Gastrocnemius medialis (tissue), 4 donors: ENCODE results near the gene FYB1. TPM values are rescaled to one million over a fixed set of nuclear protein-coding genes. Genes with fewer than 3 reads are reported as not detected.

ENCODE experiments used
- ATAC-seq, 2 donors: fragments of 150-250 bp; one replicate each; pipeline ENCODE4 v1.9.1; 2016
- DNase-seq, 2 donors: peaks; one replicate each; pipeline ENCODE4 v3.0.0-alpha.2; 2019
- H3K27ac ChIP-seq, 4 donors: fragments of 200-600 bp; sonication (generic); 1 replicate in 1 of 4; 2 replicates in 3 of 4; pipeline ENCODE4 v1.5.1; 2016 to 2018; ENCODE audit warnings: mild to moderate bottlenecking in 2 of 4, moderate library complexity in 1 of 4
- H3K27me3 ChIP-seq, 3 donors: fragments of 200-600 bp; sonication (generic) in 2 of 3; 1 replicate in 1 of 3; 2 replicates in 2 of 3; pipeline versions ENCODE4 v1.5.1 to v1.6.0; 2016 to 2019; ENCODE audit warnings: mild to moderate bottlenecking in 1 of 3, moderate library complexity in 1 of 3
- H3K36me3 ChIP-seq, 2 donors: fragments of 200-600 bp; sonication (generic) in 1 of 2; one replicate each; pipeline ENCODE4 v1.5.1; 2017 to 2018
- H3K4me1 ChIP-seq, 2 donors: fragments of 200-600 bp; sonication (generic) in 1 of 2; one replicate each; pipeline ENCODE4 v1.5.1; 2016 to 2017; ENCODE audit warnings: mild to moderate bottlenecking in 2 of 2
- H3K4me3 ChIP-seq, 4 donors: fragments of 200-600 bp; sonication (generic) in 3 of 4; 1 replicate in 1 of 4; 2 replicates in 3 of 4; pipeline ENCODE4 v1.5.1; 2016 to 2019; ENCODE audit warnings: mild to moderate bottlenecking in 2 of 4
- H3K9me3 ChIP-seq, 3 donors: fragments of 200-600 bp; sonication (generic) in 2 of 3; 1 replicate in 1 of 3; 2 replicates in 2 of 3; pipeline ENCODE4 v1.5.1; 2016 to 2019
- CTCF ChIP-seq, 5 experiments: fragments of 450-650 bp in 3 of 5; fragments of 200-600 bp in 2 of 5; sonication (generic) in 2 of 5; IDR thresholded peaks in 4 of 5; conservative IDR thresholded peaks in 1 of 5; 1 replicate in 4 of 5; 2 replicates in 1 of 5; pipeline ENCODE4 v1.5.1; 2016 to 2019; ENCODE audit warnings: antibody characterized with exemption in 5 of 5, mild to moderate bottlenecking in 3 of 5, moderate library complexity in 3 of 5
- POLR2A ChIP-seq, 2 donors: fragments of 450-650 bp; IDR thresholded peaks; one replicate each; pipeline ENCODE4 v1.6.1; 2017; ENCODE audit warnings: antibody characterized with exemption in 2 of 2, mild to moderate bottlenecking in 2 of 2, moderate library complexity in 2 of 2
- in situ Hi-C, 4 donors: fragments of 200-750 bp; cut with MboI; loops; one replicate each; pipeline versions ENCODE4 v1.15.0 to v1.8.0; 2017; ENCODE audit warnings: low sequenced_read_pairs in 4 of 4
- intact Hi-C: fragments of 100-400 bp; cut with DNase I; formaldehyde crosslinking; loops from one replicate; pipeline ENCODE4 v1.15.1; 2023; ENCODE audit warnings: low total_unique reads
- total RNA-seq, 4 donors: library from RNA; depleted of rRNA; stranded (reverse); fragments of >200 nt; gene quantifications; one replicate each; pipeline versions ENCODE4 v1.1.0 to v1.2.3, GENCODE V29; 2016

The FYB1 gene
- total RNA-seq, 4 donors from 2014 or later: 1.1 to 5.6 (median 2.6) TPM

GRCh38 chr5:39092581-39093351 lies 126.6 kb downstream of the FYB1 start:
- no peak overlapping the region for H3K4me3 ChIP-seq
- H3K27ac ChIP-seq: no peak overlapping the region
- no peaks in the 10 kb centered on the region for H3K9me3 ChIP-seq
- peaks cover 0 to 5% (median 0%) of the 10 kb centered on the region in 3 donors for H3K27me3 ChIP-seq
- DNase-seq (no peak), ATAC-seq (no peak)
- intact Hi-C loops (no loop called here), in situ Hi-C loops (no loop called here)
- TF ChIP-seq POLR2A (IDR thresholded peaks at IDR 0.05) (no peak), CTCF (IDR thresholded peaks at IDR 0.05 in 4 of 5, conservative IDR thresholded peaks at IDR 0.05 in 1 of 5) (no peak)
- no peaks in the 10 kb centered on the region for H3K4me1 ChIP-seq
- no peaks in the 10 kb centered on the region for H3K36me3 ChIP-seq

GRCh38 chr5:39091940-39092580 lies 127.3 kb downstream of the FYB1 start:
- in situ Hi-C loops: no loop called here
- DNase-seq (no peak), ATAC-seq (no peak)
- H3K36me3 ChIP-seq: no peaks in the 10 kb centered on the region
- no peaks in the 10 kb centered on the region for H3K4me1 ChIP-seq
- H3K27me3 ChIP-seq: peaks cover 0 to 5% (median 0%) of the 10 kb centered on the region in 3 donors
- no peaks in the 10 kb centered on the region for H3K9me3 ChIP-seq
- TF ChIP-seq POLR2A (IDR thresholded peaks at IDR 0.05) (no peak), CTCF (IDR thresholded peaks at IDR 0.05 in 4 of 5, conservative IDR thresholded peaks at IDR 0.05 in 1 of 5) (no peak)
- H3K4me3 ChIP-seq: no peak overlapping the region
- intact Hi-C loops: no loop called here
- H3K27ac ChIP-seq: no peak overlapping the region

- no peak overlapping the region for H3K4me3 ChIP-seq
- intact Hi-C loops (no loop called here), in situ Hi-C loops (loop anchor here in 3 of 4 donors (5.0 to 10.0 kb wide), 2 partner anchors 89 to 92 kb away; no protein-coding TSS in a partner anchor)
- TF ChIP-seq POLR2A (IDR thresholded peaks at IDR 0.05) (no peak), CTCF (IDR thresholded peaks at IDR 0.05 in 4 of 5, conservative IDR thresholded peaks at IDR 0.05 in 1 of 5) (no peak)
- no peaks in the 10 kb centered on the region for H3K4me1 ChIP-seq
- H3K27ac ChIP-seq: no peak overlapping the region
- no peak for DNase-seq
- no peak for ATAC-seq
- no peaks in the 10 kb centered on the region for H3K27me3 ChIP-seq
- no peaks in the 10 kb centered on the region for H3K36me3 ChIP-seq
- no peaks in the 10 kb centered on the region for H3K9me3 ChIP-seq
These were observed 135.4 kb downstream of the FYB1 start for GRCh38 chr5:39083968-39084367.

GRCh38 chr5:39082995-39083394 lies 136.4 kb downstream of the FYB1 start:
- no peaks in the 10 kb centered on the region for H3K9me3 ChIP-seq
- TF ChIP-seq CTCF (IDR thresholded peaks at IDR 0.05 in 4 of 5, conservative IDR thresholded peaks at IDR 0.05 in 1 of 5): no peak
- TF ChIP-seq POLR2A (IDR thresholded peaks at IDR 0.05): no peak
- intact Hi-C loops: no loop called here
- in situ Hi-C loops: loop anchor here in 3 of 4 donors (5.0 to 10.0 kb wide), 2 partner anchors 88 to 91 kb away; no protein-coding TSS in a partner anchor
- no peak overlapping the region for H3K4me3 ChIP-seq
- no peak overlapping the region for H3K27ac ChIP-seq
- ATAC-seq (no peak), DNase-seq (no peak)
- no peaks in the 10 kb centered on the region for H3K27me3 ChIP-seq
- H3K4me1 ChIP-seq: no peaks in the 10 kb centered on the region
- no peaks in the 10 kb centered on the region for H3K36me3 ChIP-seq
